H1 (cell line): Measurements from ENCODE around the gene VPS13C. TPM values are rescaled to one million over a fixed set of nuclear protein-coding genes. Genes with fewer than 3 reads are reported as not detected.

Source experiments
- CTCF ChIA-PET: fragments of 300-600 bp; sonication (Branson Sonifier 250); formaldehyde crosslinking; loops from one replicate; lab custom pipeline; 2021; ENCODE audit not compliant: partially characterized antibody; lab: Charles Lee
- POLR2A ChIA-PET: fragments of 300-600 bp; sonication (Branson Sonifier 250); formaldehyde crosslinking; loops from one replicate; lab custom pipeline; 2021; ENCODE audit warnings: inconsistent platforms; ENCODE audit not compliant: partially characterized antibody; lab: Charles Lee
- DNase-seq, 2 experiments: peaks; one replicate each; pipeline versions ENCODE4 v3.0.0 to v3.0.0-alpha.2; 2010 to 2022; ENCODE audit warnings: low spot score in 2 of 2, low read depth in 1 of 2, mixed read lengths in 1 of 2
- FAIRE-seq: peaks from 2 replicates; lab custom pipeline; 2011; peaks lifted over from hg19 to GRCh38; lab: Jason Lieb, UNC
- H2AFZ ChIP-seq: 2 replicates; pipeline ENCODE4 v1.8.1; 2012; ENCODE audit warnings: low read length, inconsistent platforms
- H2AK5ac ChIP-seq: 2 replicates; pipeline ENCODE4 v1.6.1; 2013; ENCODE audit warnings: low read depth, low read length
- H2BK120ac ChIP-seq: replicated peaks from 2 replicates; pipeline ENCODE3; 2013; ENCODE audit warnings: low read depth, low read length, inconsistent platforms
- H2BK12ac ChIP-seq: 2 replicates; pipeline ENCODE4 v1.6.1; 2013; ENCODE audit warnings: low read depth, low read length
- H2BK15ac ChIP-seq: 2 replicates; pipeline ENCODE4 v1.6.1; 2013; ENCODE audit warnings: low read length
- H2BK20ac ChIP-seq: 2 replicates; pipeline ENCODE4 v1.6.1; 2013; ENCODE audit warnings: low read length
- H2BK5ac ChIP-seq: 2 replicates; pipeline ENCODE4 v1.6.1; 2013; ENCODE audit warnings: low read depth, low read length
- H3K14ac ChIP-seq: 2 replicates; pipeline ENCODE4 v1.6.1; 2013; ENCODE audit warnings: inconsistent platforms; ENCODE audit not compliant: insufficient read length
- H3K18ac ChIP-seq: 2 replicates; pipeline ENCODE4 v1.6.1; 2013; ENCODE audit warnings: low read length; ENCODE audit errors: extremely low read depth
- H3K23ac ChIP-seq: 2 replicates; pipeline ENCODE4 v1.6.1; 2013; ENCODE audit warnings: inconsistent platforms; ENCODE audit not compliant: insufficient read length
- H3K23me2 ChIP-seq: 2 replicates; pipeline ENCODE4 v1.6.1; 2013; ENCODE audit warnings: low read depth, low read length
- H3K27ac ChIP-seq: 2 replicates; pipeline ENCODE4 v1.6.1; 2011; ENCODE audit warnings: low read depth, low read length, inconsistent platforms
- H3K27me3 ChIP-seq, 4 experiments: replicated peaks in 1 of 4; 1 replicate in 1 of 4; 2 replicates in 3 of 4; pipeline versions ENCODE4 v1.6.1 to v1.8.1; 2011 to 2013; ENCODE audit warnings: low read length in 3 of 4, mild to moderate bottlenecking in 3 of 4, inconsistent platforms in 2 of 4, mixed read lengths in 2 of 4, moderate library complexity in 1 of 4; ENCODE audit not compliant: control insufficient read depth in 3 of 4, insufficient read depth in 3 of 4; ENCODE audit errors: extremely low read depth in 1 of 4
- H3K36me3 ChIP-seq, 4 experiments: 2 replicates each; pipeline versions ENCODE4 v1.6.1 to v1.8.1; 2011 to 2013; ENCODE audit warnings: mild to moderate bottlenecking in 4 of 4, low read length in 3 of 4, moderate library complexity in 2 of 4, control low read depth in 1 of 4, inconsistent platforms in 1 of 4; ENCODE audit not compliant: insufficient read depth in 4 of 4, control insufficient read depth in 2 of 4
- H3K4ac ChIP-seq: replicated peaks from 2 replicates; pipeline ENCODE3; 2013; ENCODE audit warnings: low read length, low read depth, mixed read lengths, inconsistent platforms; ENCODE audit not compliant: insufficient read length
- H3K4me1 ChIP-seq, 4 experiments: replicated peaks in 1 of 4; 1 replicate in 1 of 4; 2 replicates in 3 of 4; pipeline versions ENCODE4 v1.6.1 to v1.8.1; 2011 to 2013; ENCODE audit warnings: low read length in 3 of 4, inconsistent platforms in 2 of 4, mixed read lengths in 1 of 4; ENCODE audit not compliant: insufficient read depth in 4 of 4, control insufficient read depth in 3 of 4
- H3K4me2 ChIP-seq, 2 experiments: 2 replicates each; pipeline versions ENCODE4 v1.6.1 to v1.8.1; 2011 to 2013; ENCODE audit warnings: low read depth in 2 of 2, low read length in 2 of 2, control low read depth in 1 of 2, inconsistent platforms in 1 of 2, mild to moderate bottlenecking in 1 of 2; ENCODE audit not compliant: insufficient read depth in 1 of 2
- H3K4me3 ChIP-seq, 4 experiments: fragments of 200-600, 300-600 bp in 1 of 4; sonication (generic), shearing (Covaris generic), sonication (Bioruptor Twin) in 1 of 4; 2 replicates each; pipeline versions ENCODE4 v1.5.1 to v1.8.1; 2011 to 2016; ENCODE audit warnings: low read length in 4 of 4, low read depth in 3 of 4, control low read depth in 2 of 4, inconsistent platforms in 2 of 4, mild to moderate bottlenecking in 2 of 4, mixed read lengths in 1 of 4, moderate library complexity in 1 of 4; ENCODE audit not compliant: insufficient read depth in 2 of 4; ENCODE audit errors: extremely low read depth in 1 of 4
- H3K56ac ChIP-seq: replicated peaks from 2 replicates; pipeline ENCODE3; 2013; ENCODE audit warnings: low read depth, mild to moderate bottlenecking, mixed read lengths, low read length, inconsistent platforms; ENCODE audit not compliant: insufficient read length
- H3K79me1 ChIP-seq: 2 replicates; pipeline ENCODE4 v1.6.1; 2013; ENCODE audit warnings: low read depth, low read length, control low read depth
- H3K79me2 ChIP-seq, 2 experiments: 2 replicates each; pipeline versions ENCODE4 v1.6.1 to v1.8.1; 2012 to 2013; ENCODE audit warnings: low read length in 2 of 2, mild to moderate bottlenecking in 2 of 2, inconsistent platforms in 1 of 2; ENCODE audit not compliant: insufficient read depth in 2 of 2, control insufficient read depth in 1 of 2
- H3K9ac ChIP-seq, 4 experiments: replicated peaks in 1 of 4; 1 replicate in 1 of 4; 2 replicates in 3 of 4; pipeline versions ENCODE4 v1.6.1 to v1.8.1; 2011 to 2013; ENCODE audit warnings: low read depth in 3 of 4, low read length in 3 of 4, control low read depth in 2 of 4, mild to moderate bottlenecking in 2 of 4, moderate library complexity in 2 of 4, inconsistent platforms in 1 of 4; ENCODE audit errors: extremely low read depth in 1 of 4
- H3K9me3 ChIP-seq, 2 experiments: 2 replicates each; pipeline versions ENCODE4 v1.6.1 to v1.8.1; 2012 to 2013; ENCODE audit warnings: mild to moderate bottlenecking in 2 of 2, moderate library complexity in 2 of 2, control low read depth in 1 of 2, inconsistent platforms in 1 of 2, low read depth in 1 of 2, low read length in 1 of 2, mixed read lengths in 1 of 2; ENCODE audit not compliant: insufficient read depth in 2 of 2
- H4K20me1 ChIP-seq, 2 experiments: replicated peaks in 1 of 2; 2 replicates each; pipeline versions ENCODE3 to v1.8.1; 2011 to 2013; ENCODE audit warnings: inconsistent platforms in 2 of 2, low read length in 2 of 2, mild to moderate bottlenecking in 1 of 2; ENCODE audit not compliant: insufficient read depth in 2 of 2, control insufficient read depth in 1 of 2
- H4K5ac ChIP-seq: 2 replicates; pipeline ENCODE4 v1.6.1; 2013; ENCODE audit warnings: low read length, low read depth, mixed read lengths, inconsistent platforms; ENCODE audit not compliant: insufficient read length
- H4K8ac ChIP-seq: 2 replicates; pipeline ENCODE4 v1.8.0; 2013; ENCODE audit warnings: mild to moderate bottlenecking, moderate library complexity, low read length, inconsistent platforms; ENCODE audit not compliant: insufficient read depth; ENCODE audit errors: extremely low read depth
- H4K91ac ChIP-seq: replicated peaks from 2 replicates; pipeline ENCODE3; 2013; ENCODE audit warnings: low read length, mixed read lengths, inconsistent platforms; ENCODE audit not compliant: insufficient read length
- ATF2 ChIP-seq: IDR thresholded peaks from 2 replicates; pipeline ENCODE4 v1.6.1; 2012; ENCODE audit warnings: low read length, inconsistent platforms
- CBX5 ChIP-seq: fragments of 300-800, 300-1000 bp; sonication (generic); IDR thresholded peaks from 2 replicates; pipeline ENCODE4 v1.7.1; 2016; ENCODE audit warnings: antibody characterized with exemption, low read length, low read depth
- CEBPB ChIP-seq: IDR thresholded peaks from 2 replicates; pipeline ENCODE4 v1.6.1; 2012; ENCODE audit warnings: low read depth, low read length
- CREB1 ChIP-seq: IDR thresholded peaks from 2 replicates; pipeline ENCODE4 v1.6.1; 2012; ENCODE audit warnings: inconsistent platforms
- FOSL1 ChIP-seq: IDR thresholded peaks from 2 replicates; pipeline ENCODE4 v1.6.1; 2011; ENCODE audit warnings: mild to moderate bottlenecking, low read depth, low read length, moderate library complexity; ENCODE audit not compliant: insufficient read depth
- GTF2F1 ChIP-seq: IDR thresholded peaks from 2 replicates; pipeline ENCODE4 v1.6.1; 2012; ENCODE audit warnings: low read depth, low read length, improper control_type of control experiment, borderline replicate concordance
- KDM5A ChIP-seq: fragments of 200-600 bp; IDR thresholded peaks from 2 replicates; pipeline ENCODE4 v1.7.1; 2012; ENCODE audit warnings: mild to moderate bottlenecking, low read length, inconsistent platforms, mixed read lengths
- PHF8 ChIP-seq: fragments of 200-600 bp; sonication (generic); conservative IDR thresholded peaks from 2 replicates; pipeline ENCODE4 v1.7.1; 2012; ENCODE audit warnings: low read depth, mild to moderate bottlenecking, inconsistent platforms, low read length, moderate library complexity
- POLR2A ChIP-seq, 2 experiments: IDR thresholded peaks; 1 replicate in 1 of 2; 2 replicates in 1 of 2; pipeline ENCODE4 v1.6.1; 2011; ENCODE audit warnings: low read depth in 2 of 2, low read length in 2 of 2, mild to moderate bottlenecking in 2 of 2; ENCODE audit errors: control extremely low read depth in 1 of 2
- RXRA ChIP-seq: IDR thresholded peaks from 2 replicates; pipeline ENCODE4 v1.6.1; 2011; ENCODE audit warnings: low read depth, mild to moderate bottlenecking, low read length, moderate library complexity; ENCODE audit not compliant: insufficient read depth
- SAP30 ChIP-seq: fragments of 300-600 bp; sonication (generic); IDR thresholded peaks from 2 replicates; pipeline ENCODE4 v1.7.1; 2012; ENCODE audit warnings: low read length, moderate library complexity, mild to moderate bottlenecking, inconsistent platforms; ENCODE audit not compliant: insufficient read depth, insufficient replicate concordance
- SIRT6 ChIP-seq: IDR thresholded peaks from one replicate; pipeline ENCODE4 v1.7.1; 2012; ENCODE audit warnings: low read length, inconsistent platforms
- SP1 ChIP-seq: IDR thresholded peaks from 2 replicates; pipeline ENCODE4 v1.6.1; 2011; ENCODE audit warnings: low read depth, low read length
- SP2 ChIP-seq: IDR thresholded peaks from 2 replicates; pipeline ENCODE4 v1.6.1; 2012; ENCODE audit warnings: mild to moderate bottlenecking, low read length, inconsistent platforms
- TEAD4 ChIP-seq: IDR thresholded peaks from 2 replicates; pipeline ENCODE4 v1.6.1; 2012; ENCODE audit warnings: low read depth, low read length, inconsistent platforms, mixed read lengths
- WGBS, 2 experiments: shearing (Covaris generic) in 1 of 2; methylation state at CpG; one replicate each; pipeline versions ENCODE4 v1.1.6 to v1.1.7; 2013 to 2015; ENCODE audit warnings: low lambda C conversion rate in 2 of 2, mixed read lengths in 2 of 2, inconsistent platforms in 1 of 2, low coverage in 1 of 2, missing lambda C conversion rate in 1 of 2; ENCODE audit not compliant: insufficient replicate concordance in 2 of 2, insufficient coverage in 1 of 2, insufficient read length in 1 of 2; ENCODE audit errors: extremely low coverage in 1 of 2, missing lambda C conversion rate in 1 of 2; 5-methylcytosine and 5-hydroxymethylcytosine counted together
- polyA plus RNA-seq, 7 experiments: library from polyadenylated mRNA; depleted of rRNA in 3 of 7; stranded (reverse) in 5 of 7; unstranded in 2 of 7; fragments of >200 nt in 5 of 7; fragments of 200-250 nt in 2 of 7; gene quantifications; 1 replicate in 5 of 7; 2 replicates in 1 of 7; 4 replicates in 1 of 7; pipeline versions ENCODE4 v1.2.1 to v1.2.3, GENCODE V29; 2011 to 2013; ENCODE audit warnings: missing spikeins in 2 of 7, mixed read lengths in 2 of 7
- total RNA-seq: library from RNA; stranded (reverse); fragmentation: NEBNext Ultra II Directional; extraction: Animal tissue kit (Norgen Biotek cat#: 25700); gene quantifications from 2 replicates; pipeline ENCODE4 v1.2.1, GENCODE V29; 2021

The VPS13C gene
- total and polyA plus RNA-seq, 2 of the 8 experiments (the other 6 are each of a cell fraction or from before 2014, with no cell fraction given) = 4.8 to 18.8 TPM

- H3K79me1 ChIP-seq = no peaks in the 10 kb centered on the region
- no peak overlapping the region for H2BK15ac ChIP-seq
- no peak overlapping the region for H4K5ac ChIP-seq
- H3K9me3 ChIP-seq = no peaks in the 10 kb centered on the region
- no peak overlapping the region for H3K9ac ChIP-seq
- no peak overlapping the region for H2AK5ac ChIP-seq
- no peaks in the 10 kb centered on the region for H3K4me1 ChIP-seq
- no peak overlapping the region for H4K8ac ChIP-seq
- H3K23ac ChIP-seq = no peak overlapping the region
- no peak overlapping the region for H3K4me2 ChIP-seq
- no peaks in the 10 kb centered on the region for H3K27me3 ChIP-seq
- FAIRE-seq (no peak), DNase-seq (no peak)
- H2BK120ac ChIP-seq = no peak overlapping the region
- no peaks in the 10 kb centered on the region for H3K79me2 ChIP-seq
- no peak overlapping the region for H2BK12ac ChIP-seq
- no peaks in the 10 kb centered on the region for H3K23me2 ChIP-seq
- no peak overlapping the region for H3K4me3 ChIP-seq
- H2BK20ac ChIP-seq = no peak overlapping the region
- H3K27ac ChIP-seq = no peak overlapping the region
- no peak overlapping the region for H4K91ac ChIP-seq
- H2AFZ ChIP-seq = no peak overlapping the region
- CTCF ChIA-PET = no interaction called here
- no peaks in the 10 kb centered on the region for H3K36me3 ChIP-seq
- H3K14ac ChIP-seq = no peak overlapping the region
- no peak overlapping the region for H3K18ac ChIP-seq
- no peak overlapping the region for H3K56ac ChIP-seq
- no peak overlapping the region for H3K4ac ChIP-seq
- H4K20me1 ChIP-seq = no peaks in the 10 kb centered on the region
- POLR2A ChIA-PET = no interaction called here
- no peak overlapping the region for H2BK5ac ChIP-seq
- WGBS, 2 experiments = 83% methylated on average over 3 of the region's 3 CpGs; no CpG with 5 or more reads in 1 of the 2 experiments
- TF ChIP-seq POLR2A (IDR thresholded peaks at IDR 0.05; ENCODE audit: control extremely low read depth in 1 of 2, low read depth in 2 of 2, low read length in 2 of 2) = no peak
- TF ChIP-seq CREB1 = no peak
- TF ChIP-seq PHF8 = no peak
- TF ChIP-seq FOSL1 = no peak
- no peak for TF ChIP-seq SP2
- no peak for TF ChIP-seq TEAD4
- TF ChIP-seq SP1 = no peak
- no peak for TF ChIP-seq KDM5A
- no peak for TF ChIP-seq RXRA
- no peak for TF ChIP-seq SIRT6
- TF ChIP-seq GTF2F1 = no peak
- no peak for TF ChIP-seq CEBPB
- TF ChIP-seq CBX5 = no peak
- no peak for TF ChIP-seq ATF2
- TF ChIP-seq SAP30 = no peak
Observed at GRCh38 chr15:62106096-62106495, 45.8 kb upstream of the VPS13C start.
